Adrenal gland (tissue), 12 donors: ENCODE results near the gene SMIM1. TPM values are rescaled to one million over a fixed set of nuclear protein-coding genes. Genes with fewer than 3 reads are reported as not detected.

ENCODE experiments used
- DNase-seq, 7 donors: peaks; one replicate each; pipeline ENCODE4 v3.0.0-alpha.2; 2019 to 2020
- H3K27ac ChIP-seq, 5 donors: fragments of 200-600 bp; sonication (generic) in 4 of 5; 1 replicate in 3 of 5; 2 replicates in 2 of 5; pipeline versions ENCODE4 v1.5.1 to v1.8.0; 2016 to 2020; ENCODE audit warnings: mild to moderate bottlenecking in 1 of 5
- H3K27me3 ChIP-seq: fragments of 200-600 bp; 2 replicates; pipeline ENCODE4 v1.8.0; 2021
- H3K36me3 ChIP-seq, 2 donors: fragments of 200-600 bp; replicated peaks in 1 of 2; 1 replicate in 1 of 2; 2 replicates in 1 of 2; pipeline versions ENCODE4 v1.5.1 to v1.8.0; 2018 to 2022
- H3K4me1 ChIP-seq, 2 donors: fragments of 200-600 bp; replicated peaks in 1 of 2; 1 replicate in 1 of 2; 2 replicates in 1 of 2; pipeline versions ENCODE4 v1.5.1 to v1.8.0; 2018 to 2021
- H3K4me3 ChIP-seq, 4 donors: fragments of 200-600 bp; sonication (generic) in 3 of 4; one replicate each; pipeline ENCODE4 v1.5.1; 2016 to 2018
- H3K9me3 ChIP-seq, 3 donors: fragments of 200-600 bp; sonication (generic) in 1 of 3; replicated peaks in 1 of 3; 1 replicate in 2 of 3; 2 replicates in 1 of 3; pipeline versions ENCODE4 v1.5.1 to v1.8.0; 2016 to 2021
- POLR2A ChIP-seq, 2 donors: fragments of 450-650 bp; IDR thresholded peaks; one replicate each; pipeline ENCODE4 v1.6.1; 2017; ENCODE audit warnings: antibody characterized with exemption in 2 of 2, mild to moderate bottlenecking in 2 of 2, moderate library complexity in 1 of 2
- WGBS, 4 donors: extraction: QIAGEN DNeasy Blood & Tissue Kit in 2 of 4; methylation state at CpG; one replicate each; pipeline versions ENCODE4 v1.1.5 to v1.1.7; 2013 to 2017; 5-methylcytosine and 5-hydroxymethylcytosine counted together
- intact Hi-C, 2 donors: fragments of 100-400 bp; cut with DNase I; formaldehyde crosslinking; loops; one replicate each; pipeline versions ENCODE4 v1.14.1 to v1.15.0; 2022 to 2023
- polyA plus RNA-seq, 3 donors: library from polyadenylated mRNA; stranded (reverse); fragments of 200-250 nt in 2 of 3; fragments of 350-450 nt in 1 of 3; fragmentation: Illumina TruSeq in 1 of 3; extraction: RNeasy Lipid Tissue Mini Kit (QIAGEN cat#74804) in 1 of 3; gene quantifications; one replicate each; pipeline ENCODE4 v1.2.3, GENCODE V29; 2013 to 2014
- total RNA-seq, 9 donors: library from RNA; depleted of rRNA in 4 of 9; stranded (reverse); fragments of >200 nt in 4 of 9; fragments of 120-200 nt in 1 of 9; fragmentation: NEBNext Ultra II Directional in 1 of 9; extraction: Animal tissue kit (Norgen Biotek cat#: 25700) in 1 of 9; gene quantifications; one replicate each; pipeline versions ENCODE4 v1.1.0 to v1.2.4, GENCODE V29; 2013 to 2023
- TF ChIP-seq, protein P1 (sequence below), 6 experiments: fragments of 450-650 bp in 4 of 6; fragments of 200-600 bp in 2 of 6; sonication (generic) in 1 of 6; IDR thresholded peaks; 1 replicate in 5 of 6; 2 replicates in 1 of 6; pipeline versions ENCODE4 v1.5.1 to v1.8.0; 2016 to 2021; ENCODE audit warnings: antibody characterized with exemption in 6 of 6, mild to moderate bottlenecking in 2 of 6, moderate library complexity in 1 of 6
- donor health status: healthy with polysubstance abuse.
- donor health status: Bipolar disorder and iron deficiency.
- donor health status: DM: yes; HTN: yes; CAD: no.
- donor health status: DM: no; HTN: no; CAD: no.
- donor health status: DM: no; HTN: no; CAD: no.
- donor health status: DM: yes; HTN: yes; CAD: no.

The SMIM1 gene
- total and polyA plus RNA-seq, 12 donors = 0.35 to 22.0 (median 7.0) TPM; not detected in 2

DNA sequence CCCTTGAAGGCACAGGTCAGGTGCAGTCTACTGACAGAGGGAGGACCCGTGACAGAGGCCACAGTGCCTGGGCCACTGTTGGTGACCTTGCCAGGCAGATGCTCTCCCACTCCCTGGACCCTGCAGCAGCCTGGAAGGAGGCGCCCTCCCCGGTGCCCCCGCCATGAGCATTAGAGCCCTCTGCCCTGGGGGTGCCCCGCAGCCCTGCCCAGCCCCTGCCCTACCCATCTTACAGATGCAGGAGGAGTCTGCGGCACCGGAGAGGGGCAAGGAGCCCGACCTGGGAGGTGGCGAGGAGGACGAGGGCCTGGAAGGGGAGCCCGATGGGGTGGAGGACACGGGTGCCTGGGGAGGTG lies 9.7 kb upstream of the SMIM1 start:
- peaks cover 13% of the 10 kb centered on the region for H3K27me3 ChIP-seq
- H3K4me3 ChIP-seq = no peak overlapping the region
- H3K27ac ChIP-seq = no peak overlapping the region
- TF ChIP-seq POLR2A (IDR thresholded peaks at IDR 0.05) = no peak
- no peaks in the 10 kb centered on the region for H3K9me3 ChIP-seq
- no peaks in the 10 kb centered on the region for H3K36me3 ChIP-seq
- intact Hi-C loops = no loop called here
- 77 to 88% (median 83%) methylated on average over 8 to 12 of the region's 12 CpGs for WGBS, 4 donors
- no peak for DNase-seq
- no peaks in the 10 kb centered on the region for H3K4me1 ChIP-seq

DNA sequence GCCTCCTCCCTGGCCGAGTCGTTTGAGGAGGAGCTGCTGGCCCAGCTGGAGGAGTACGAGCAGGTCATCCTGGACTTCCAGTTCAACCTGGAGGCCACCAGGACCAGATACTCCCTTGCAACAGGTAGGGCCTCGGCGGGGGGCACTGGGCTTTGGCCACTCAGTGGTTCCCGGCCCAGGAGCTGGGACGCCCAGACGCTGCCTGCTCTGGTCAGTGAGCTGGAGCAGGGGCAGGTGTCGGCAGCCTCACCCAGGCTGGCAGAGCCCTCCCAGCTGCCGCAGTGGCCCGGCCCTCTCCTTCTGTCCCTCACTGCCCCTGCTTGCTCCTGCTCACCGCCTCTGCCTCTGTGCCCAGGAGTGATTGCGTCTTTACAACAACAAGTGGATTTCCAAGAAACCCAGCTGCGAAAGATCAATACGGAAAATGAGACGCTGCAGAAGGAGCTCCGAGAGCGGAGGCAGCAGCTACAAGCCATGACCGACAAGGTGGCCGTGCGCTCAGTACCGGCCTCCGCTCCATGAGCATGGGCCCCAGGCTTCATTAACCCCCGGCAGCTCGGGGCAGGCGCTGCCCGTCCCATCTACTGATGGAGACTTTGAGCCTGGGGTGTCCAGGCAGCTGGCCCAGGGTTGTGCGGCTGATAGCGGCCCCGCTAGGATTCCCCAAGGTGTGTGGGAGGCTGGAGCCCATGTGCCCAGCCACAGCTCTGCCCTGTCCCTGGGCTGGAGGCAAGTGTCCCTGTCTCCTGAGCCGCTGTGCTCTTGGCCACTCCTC lies 9.0 kb upstream of the SMIM1 start:
- H3K27me3 ChIP-seq = peaks cover 13% of the 10 kb centered on the region
- no peak overlapping the region for H3K27ac ChIP-seq
- DNase-seq = no peak

DNA sequence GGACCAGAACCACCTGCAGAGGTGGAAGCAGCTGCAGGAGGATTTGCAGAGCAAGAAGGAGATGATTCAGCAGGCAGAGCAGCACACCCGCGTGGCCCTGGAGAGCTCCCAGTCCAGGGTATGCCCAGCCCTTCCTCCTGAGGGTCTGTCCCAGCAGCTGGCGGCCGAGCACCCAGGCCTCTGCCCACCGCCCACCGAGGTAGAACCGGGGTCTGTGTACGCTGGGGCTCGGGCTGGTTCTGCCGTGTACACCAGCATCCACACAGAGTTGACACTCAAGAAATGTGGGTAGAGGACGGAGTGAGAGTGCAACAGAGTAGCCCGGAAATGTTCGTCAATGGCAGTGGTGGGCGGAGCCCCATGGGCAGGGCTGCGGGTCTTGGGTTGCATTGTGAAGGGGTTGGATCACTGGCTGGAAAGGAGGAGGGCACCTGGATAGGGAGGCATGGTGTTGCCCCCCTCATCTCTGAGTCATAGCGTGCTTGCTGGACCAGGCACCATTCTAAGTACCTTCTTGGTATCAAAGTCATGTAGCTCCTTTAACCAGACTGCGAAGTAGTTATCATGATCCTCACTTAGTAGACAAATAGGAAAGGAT lies 5.1 kb upstream of the SMIM1 start:
- no peak overlapping the region for H3K4me3 ChIP-seq
- intact Hi-C loops = no loop called here
- DNase-seq = no peak
- H3K36me3 ChIP-seq = no peaks in the 10 kb centered on the region
- H3K4me1 ChIP-seq = peaks cover 13 to 14% of the 10 kb centered on the region in 2 donors
- H3K27ac ChIP-seq = no peak overlapping the region
- no peaks in the 10 kb centered on the region for H3K9me3 ChIP-seq
- H3K27me3 ChIP-seq = peaks cover 6% of the 10 kb centered on the region
- WGBS, 4 donors = 82 to 86% (median 86%) methylated on average over 13 to 17 of the region's 17 CpGs
- TF ChIP-seq POLR2A (IDR thresholded peaks at IDR 0.05) = no peak
- TF ChIP-seq, protein P1, sequence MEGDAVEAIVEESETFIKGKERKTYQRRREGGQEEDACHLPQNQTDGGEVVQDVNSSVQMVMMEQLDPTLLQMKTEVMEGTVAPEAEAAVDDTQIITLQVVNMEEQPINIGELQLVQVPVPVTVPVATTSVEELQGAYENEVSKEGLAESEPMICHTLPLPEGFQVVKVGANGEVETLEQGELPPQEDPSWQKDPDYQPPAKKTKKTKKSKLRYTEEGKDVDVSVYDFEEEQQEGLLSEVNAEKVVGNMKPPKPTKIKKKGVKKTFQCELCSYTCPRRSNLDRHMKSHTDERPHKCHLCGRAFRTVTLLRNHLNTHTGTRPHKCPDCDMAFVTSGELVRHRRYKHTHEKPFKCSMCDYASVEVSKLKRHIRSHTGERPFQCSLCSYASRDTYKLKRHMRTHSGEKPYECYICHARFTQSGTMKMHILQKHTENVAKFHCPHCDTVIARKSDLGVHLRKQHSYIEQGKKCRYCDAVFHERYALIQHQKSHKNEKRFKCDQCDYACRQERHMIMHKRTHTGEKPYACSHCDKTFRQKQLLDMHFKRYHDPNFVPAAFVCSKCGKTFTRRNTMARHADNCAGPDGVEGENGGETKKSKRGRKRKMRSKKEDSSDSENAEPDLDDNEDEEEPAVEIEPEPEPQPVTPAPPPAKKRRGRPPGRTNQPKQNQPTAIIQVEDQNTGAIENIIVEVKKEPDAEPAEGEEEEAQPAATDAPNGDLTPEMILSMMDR (IDR thresholded peaks at IDR 0.05) = no peak

More for the DNA sequence above, 9.0 kb upstream of the SMIM1 start:
- 81 to 85% (median 82%) methylated on average over 25 to 31 of the region's 31 CpGs for WGBS, 4 donors
- Histone ChIP-seq H3K4me1 (no peaks in the 10 kb centered on the region), H3K9me3 (no peaks in the 10 kb centered on the region), H3K4me3 (no peak overlapping the region), H3K36me3 (no peaks in the 10 kb centered on the region)
- TF ChIP-seq, protein P1 (IDR thresholded peaks at IDR 0.05) = no peak
- TF ChIP-seq POLR2A (IDR thresholded peaks at IDR 0.05) = no peak
- intact Hi-C loops = no loop called here

DNA sequence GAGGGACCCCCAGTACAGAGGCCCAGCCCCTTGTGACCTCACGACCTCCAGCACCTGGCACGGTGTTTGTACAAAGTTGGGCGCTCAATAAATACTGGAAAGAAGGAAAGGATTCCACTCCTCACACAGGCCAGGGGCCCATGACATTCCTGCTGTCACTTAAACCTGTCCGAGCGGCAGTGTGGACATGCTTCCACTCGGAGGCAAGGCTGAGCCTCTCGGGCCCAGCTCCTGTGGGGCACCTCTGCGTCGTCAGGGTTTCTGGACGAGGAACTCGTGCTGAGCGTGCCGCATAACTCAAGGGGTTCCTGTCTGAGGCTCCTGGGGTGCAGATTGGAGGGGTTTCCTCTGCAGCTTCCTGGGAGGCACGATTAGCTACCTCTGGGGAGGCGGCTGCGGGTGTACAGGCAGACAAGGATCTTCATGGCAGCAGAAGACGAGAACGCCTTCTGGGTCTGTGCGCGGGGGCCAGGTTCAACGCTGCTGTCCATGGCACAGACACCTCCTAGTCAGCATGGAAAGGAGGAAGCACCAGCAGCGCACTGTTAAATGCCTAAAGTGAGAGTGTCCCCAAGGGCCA lies 3.6 kb upstream of the SMIM1 start:
- Histone ChIP-seq H3K4me3 (no peak overlapping the region), H3K27me3 (no peaks in the 10 kb centered on the region), H3K36me3 (no peaks in the 10 kb centered on the region), H3K9me3 (no peaks in the 10 kb centered on the region), H3K27ac (no peak overlapping the region), H3K4me1 (peaks cover 14 to 20% of the 10 kb centered on the region in 2 donors)
- TF ChIP-seq, protein P1 (IDR thresholded peaks at IDR 0.05) = no peak
- TF ChIP-seq POLR2A (IDR thresholded peaks at IDR 0.05) = no peak
- no peak for DNase-seq
- intact Hi-C loops = no loop called here
- 87 to 90% (median 89%) methylated on average over 12 to 22 of the region's 22 CpGs for WGBS, 4 donors
